Left cardiac atrium (tissue), 4 donors: Measurements from ENCODE around the gene ASB1. TPM values are rescaled to one million over a fixed set of nuclear protein-coding genes. Genes with fewer than 3 reads are reported as not detected.
"Not testable (repeated sequence)": the region's sequence is repeated elsewhere in the genome, so short reads cannot be mapped to it uniquely, and the experiment has no call there.

ENCODE experiments used
- ATAC-seq, 2 donors: fragments of 200-7000 bp; cut with Tn5 transposase; one replicate each; pipeline ENCODE4 v1.9.1; 2020; ENCODE audit warnings: mild to moderate bottlenecking in 2 of 2, moderate library complexity in 2 of 2
- DNase-seq: peaks from one replicate; pipeline ENCODE4 v3.0.0-alpha.2; 2020
- intact Hi-C, 2 donors: fragments of 100-400 bp; cut with DNase I; formaldehyde crosslinking; loops; one replicate each; pipeline versions ENCODE4 v1.14.1 to v1.15.1; 2022 to 2023
- total RNA-seq, 2 donors: library from RNA; stranded (reverse); fragmentation: NEBNext Ultra II Directional; extraction: Animal tissue kit (Norgen Biotek cat#: 25700); gene quantifications; one replicate each; pipeline ENCODE4 v1.2.1, GENCODE V29; 2021
- donor health status: DM: no; HTN: yes; CAD: no.
- donor health status: DM: no; HTN: yes; CAD: no; lungs with severe emphysema.
- donor health status: DM: yes; HTN: yes; CAD: no.
- donor health status: Dilated cardiomyopathy.

ASB1 gene
- total RNA-seq, 2 donors from 2014 or later = 43.2 to 51.7 TPM

- intact Hi-C loops = no loop called here
- ATAC-seq = no peak
Measured at GRCh38 chr2:238401551-238401950, 25.2 kb upstream of the ASB1 start.

GRCh38 chr2:238403632-238404405 is 22.9 kb upstream of the ASB1 start:
- DNase-seq (no peak), ATAC-seq (no peak)
- intact Hi-C loops = no loop called here

More at GRCh38 chr2:238401551-238401950, 25.2 kb upstream of the ASB1 start:
- no peak for DNase-seq

GRCh38 chr2:238404406-238405216 is 22.1 kb upstream of the ASB1 start:
- no peak for ATAC-seq
- DNase-seq = no peak
- intact Hi-C loops = no loop called here

GRCh38 chr2:238405217-238405555 is 21.5 kb upstream of the ASB1 start:
- intact Hi-C loops, ATAC-seq, DNase-seq: not testable (repeated sequence)

DNA sequence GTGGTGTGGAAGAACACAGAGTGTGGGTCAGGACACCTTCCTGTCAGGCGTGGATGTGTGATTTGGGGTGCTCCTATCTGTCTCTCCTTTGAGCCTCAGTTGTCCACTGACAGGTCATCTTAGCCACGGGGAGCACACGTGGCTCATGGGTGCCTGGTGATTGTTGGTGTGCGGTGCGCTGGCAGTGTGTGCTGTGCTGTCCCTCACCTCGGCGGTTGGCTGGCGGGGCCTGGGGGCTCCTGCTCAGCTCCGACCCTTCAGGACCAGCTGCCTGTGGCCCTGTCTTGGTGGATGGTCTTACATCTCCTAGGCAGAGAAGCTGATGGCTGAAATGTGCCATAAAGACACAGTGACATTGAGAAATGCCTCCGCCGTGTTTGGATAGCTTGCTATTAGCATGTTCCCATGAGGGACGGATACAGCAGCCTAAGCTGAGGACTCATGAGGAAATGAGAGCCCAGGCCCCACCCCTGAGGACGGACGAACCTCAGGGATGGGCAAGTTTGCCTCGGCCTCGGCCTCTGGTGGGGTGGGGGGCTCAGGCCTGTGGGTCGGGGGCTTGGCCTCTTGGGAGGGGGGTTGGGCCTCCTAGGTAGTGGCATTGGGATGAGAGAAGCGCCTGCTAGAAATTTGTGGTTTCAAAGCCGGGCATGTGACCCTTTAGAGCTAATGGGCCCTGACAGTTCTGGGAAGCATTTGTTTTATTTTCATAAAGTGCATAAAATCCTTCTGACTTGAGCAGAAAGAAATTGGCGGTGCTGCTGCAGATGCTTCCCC is 20.3 kb upstream of the ASB1 start:
- DNase-seq (no peak), ATAC-seq (no peak)
- intact Hi-C loops = no loop called here

DNA sequence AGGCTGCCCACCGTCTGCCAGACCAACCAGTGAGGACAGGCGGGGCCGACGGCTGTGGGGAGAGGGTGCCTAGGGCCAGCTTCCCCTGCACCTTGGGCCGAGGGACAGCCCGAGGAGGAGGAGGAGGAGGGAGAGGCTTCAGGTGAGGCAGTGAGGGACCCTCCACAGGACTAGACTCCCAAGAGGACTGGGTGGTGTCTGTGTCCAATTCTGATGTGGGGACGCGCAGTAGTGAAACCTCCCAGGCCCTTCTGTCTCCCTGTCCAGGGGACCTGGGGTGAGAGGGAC is 19.8 kb upstream of the ASB1 start:
- no peak for ATAC-seq
- intact Hi-C loops = no loop called here

DNA sequence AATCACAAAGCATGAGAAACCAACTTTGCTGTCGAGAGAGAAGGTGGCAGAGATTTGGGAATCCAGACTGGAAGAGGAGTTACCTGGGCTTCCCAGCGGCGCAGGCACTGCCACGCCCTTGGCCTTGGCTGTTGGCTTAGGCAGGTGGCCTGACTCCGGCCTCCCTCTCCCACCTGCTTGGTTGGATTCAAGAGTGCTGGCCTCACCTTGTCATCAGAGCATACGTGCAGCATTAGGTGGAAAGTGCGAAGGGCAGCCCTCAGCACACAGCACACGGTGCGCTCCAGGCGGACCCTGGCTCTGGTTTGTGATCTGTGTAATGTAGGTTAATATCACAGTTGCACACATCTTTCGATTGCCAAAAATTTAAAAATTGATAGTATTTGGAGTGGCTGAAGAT is 19.2 kb upstream of the ASB1 start:
- no peak for DNase-seq
- no peak for ATAC-seq
- intact Hi-C loops = no loop called here

More for the DNA sequence above, 19.8 kb upstream of the ASB1 start:
- no peak for DNase-seq

DNA sequence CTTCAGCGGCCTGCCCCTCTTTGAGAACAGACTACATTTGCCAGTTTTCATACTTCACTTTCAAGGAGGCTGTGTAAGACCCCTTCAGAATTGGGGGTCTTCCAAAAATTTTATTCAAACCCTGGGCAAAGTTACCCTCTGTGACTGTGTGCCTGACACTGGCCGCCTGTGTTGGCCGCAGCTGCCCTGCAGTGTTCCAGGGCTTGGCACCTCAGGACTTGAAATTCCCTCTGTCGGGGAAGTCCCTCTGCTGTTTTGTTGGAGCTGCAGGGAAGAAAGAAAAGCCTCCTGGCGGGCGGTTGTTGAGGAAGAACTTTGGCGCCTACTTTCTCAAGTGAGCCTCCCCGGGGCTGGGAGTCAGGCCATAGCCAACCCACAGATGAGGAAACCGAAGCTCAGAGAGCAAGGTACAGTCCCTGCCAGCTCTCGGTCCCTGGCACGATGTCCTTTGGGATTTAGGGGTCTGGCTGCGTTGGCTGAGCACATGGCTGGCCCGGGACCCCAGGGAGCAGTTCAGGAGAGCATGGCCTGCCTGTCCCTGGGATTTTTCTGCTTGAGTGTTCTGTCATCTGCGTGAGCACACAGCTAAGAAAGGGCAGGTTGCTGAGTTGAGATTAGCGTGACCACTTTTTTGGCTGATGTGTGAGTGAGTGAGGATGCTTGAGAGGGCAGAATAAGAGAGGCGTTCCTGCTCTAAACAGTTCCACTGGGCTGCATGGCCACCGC is 17.9 kb upstream of the ASB1 start:
- DNase-seq (no peak), ATAC-seq (no peak)
- intact Hi-C loops = no loop called here

- DNase-seq (no peak), ATAC-seq (no peak)
- intact Hi-C loops = no loop called here
Measured at GRCh38 chr2:238409341-238410199, 17.2 kb upstream of the ASB1 start.

- DNase-seq = no peak
- ATAC-seq = no peak
- intact Hi-C loops = no loop called here
Measured at GRCh38 chr2:238412067-238412767, 14.5 kb upstream of the ASB1 start.

GRCh38 chr2:238413368-238413767 is 13.4 kb upstream of the ASB1 start:
- intact Hi-C loops = no loop called here
- ATAC-seq = no peak
- DNase-seq = no peak

DNA sequence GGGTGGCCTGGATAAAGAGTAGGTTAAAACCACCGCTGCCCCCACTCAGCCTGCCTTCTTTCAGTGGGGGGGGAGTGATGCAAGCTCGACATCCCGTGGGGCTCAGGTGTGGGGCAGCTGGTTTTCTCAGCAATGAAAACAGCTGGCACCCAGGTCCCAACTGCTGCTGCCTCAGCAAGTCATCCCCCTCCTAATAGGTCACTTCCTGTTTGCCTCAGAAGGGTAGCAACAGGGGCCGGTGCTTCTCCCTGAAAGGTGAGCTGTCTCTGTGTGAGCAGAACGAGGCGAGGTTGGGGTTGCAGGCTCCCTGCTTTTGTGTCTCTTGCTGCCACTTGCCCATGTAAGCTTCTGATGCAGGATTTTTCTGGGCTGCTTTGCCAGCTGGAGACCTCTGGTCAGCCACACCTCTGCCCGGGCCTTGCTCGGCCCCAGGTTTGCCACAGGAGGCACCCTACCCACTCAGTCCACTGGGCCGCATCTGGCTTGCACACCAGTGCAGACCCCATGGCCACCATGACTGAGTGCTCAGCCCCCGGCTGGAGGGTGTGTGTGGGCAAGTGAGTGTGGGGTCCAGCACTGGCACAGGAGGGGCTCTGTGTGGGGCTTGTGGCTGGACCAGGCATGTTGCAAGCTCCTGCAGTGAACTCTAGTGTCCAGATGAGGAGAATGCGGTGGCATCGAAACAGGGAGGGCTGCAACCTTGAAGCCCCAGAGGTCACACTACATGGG is 11.5 kb upstream of the ASB1 start:
- ATAC-seq = no peak
- DNase-seq = no peak
- intact Hi-C loops = no loop called here

DNA sequence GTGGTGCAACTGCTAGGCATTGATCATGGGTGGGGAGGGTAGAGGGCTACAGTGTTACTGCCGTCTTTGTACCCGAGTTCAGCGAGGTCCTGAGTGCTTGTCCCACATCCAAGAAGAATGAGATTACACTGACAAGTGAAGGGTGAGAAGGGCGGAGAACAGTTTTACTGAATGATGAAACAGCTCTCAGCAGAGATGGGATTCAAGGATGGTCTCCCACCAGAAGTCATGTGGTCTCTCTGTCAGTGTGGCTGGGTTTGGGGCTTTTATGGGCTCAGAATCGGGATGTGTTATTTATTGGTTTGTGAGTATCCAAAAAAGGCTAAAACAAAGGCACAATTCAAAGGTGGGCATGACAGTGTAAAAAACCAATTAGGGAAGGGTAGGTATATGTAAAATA is 10.8 kb upstream of the ASB1 start:
- intact Hi-C loops = no loop called here
- no peak for DNase-seq
- ATAC-seq = no peak

- ATAC-seq (no peak), DNase-seq (no peak)
- intact Hi-C loops = no loop called here
Measured at GRCh38 chr2:238418196-238418998, 8.3 kb upstream of the ASB1 start.

- ATAC-seq = no peak
- intact Hi-C loops = no loop called here
- DNase-seq = no peak
Measured at GRCh38 chr2:238418999-238419546, 7.7 kb upstream of the ASB1 start.

- DNase-seq (no peak), ATAC-seq (peak in 1 of 2 donors; percentile 10)
- intact Hi-C loops = no loop called here
Measured at GRCh38 chr2:238420442-238420841, 6.3 kb upstream of the ASB1 start.
